HepG2 (cell line): ENCODE data around the gene SIVA1. TPM values are rescaled to one million over a fixed set of nuclear protein-coding genes. Genes with fewer than 3 reads are reported as not detected.

Experiments used
- ATAC-seq: fragments of 200-7000 bp; cut with Tn5 transposase; 3 replicates; pipeline ENCODE4 v1.9.1; 2020; ENCODE audit warnings: mild to moderate bottlenecking, moderate library complexity
- BruUV-seq: library from RNA; stranded (reverse); fragments of 400-500 nt; replicated peaks from 2 replicates; lab custom pipeline; 2021; lab: Mats Ljungman, UMichigan
- CTCF ChIA-PET: fragments of 300-600 bp; formaldehyde crosslinking; extraction: SDS; loops from one replicate; lab custom pipeline; 2021; ENCODE audit warnings: low total read pairs, inconsistent platforms, low intra/inter-chr PET ratio; lab: Yijun Ruan, JAX
- POLR2A ChIA-PET: fragments of 350-600 bp; sonication (Branson Sonifier 250); formaldehyde crosslinking; loops from one replicate; lab custom pipeline; 2020; ENCODE audit warnings: antibody characterized with exemption, inconsistent platforms; lab: Yijun Ruan, JAX
- DNase-seq: peaks from one replicate; pipeline ENCODE4 v3.0.0-alpha.2; 2015; ENCODE audit warnings: low spot score
- FAIRE-seq: peaks from 3 replicates; lab custom pipeline; 2011; peaks lifted over from hg19 to GRCh38; lab: Jason Lieb, UNC
- H2AFZ ChIP-seq: one replicate; pipeline ENCODE4 v1.6.1; 2011; ENCODE audit warnings: low read length, inconsistent platforms
- H3K27ac ChIP-seq: fragments of 300-600 bp; 3 replicates; pipeline ENCODE4 v1.8.0; 2011; ENCODE audit warnings: mixed run types, mild to moderate bottlenecking, mixed read lengths, low read length, inconsistent platforms; ENCODE audit not compliant: insufficient read depth; ENCODE audit errors: extremely low read length
- H3K27me3 ChIP-seq, 2 experiments: fragments of 200-600 bp in 1 of 2; 2 replicates in 1 of 2; 3 replicates in 1 of 2; pipeline versions ENCODE4 v1.6.0 to v1.8.0; 2011; ENCODE audit warnings: low read length in 2 of 2, mild to moderate bottlenecking in 2 of 2, moderate library complexity in 2 of 2, inconsistent platforms in 1 of 2; ENCODE audit not compliant: insufficient read depth in 2 of 2, control insufficient read depth in 1 of 2
- H3K36me3 ChIP-seq, 2 experiments: fragments of 200-600 bp in 1 of 2; replicated peaks in 1 of 2; 2 replicates in 1 of 2; 3 replicates in 1 of 2; pipeline versions ENCODE4 v1.5.1 to v1.8.0; 2011; ENCODE audit warnings: low read length in 2 of 2, inconsistent platforms in 1 of 2; ENCODE audit not compliant: insufficient read depth in 2 of 2, control insufficient read depth in 1 of 2
- H3K4me1 ChIP-seq: 2 replicates; pipeline ENCODE4 v1.5.1; 2012; ENCODE audit warnings: low read length, inconsistent platforms; ENCODE audit not compliant: insufficient read depth
- H3K4me2 ChIP-seq: 2 replicates; pipeline ENCODE4 v1.6.0; 2011; ENCODE audit warnings: low read depth, low read length, inconsistent platforms
- H3K4me3 ChIP-seq, 3 experiments: fragments of 200-600 bp in 1 of 3; sonication (generic), shearing (Covaris generic) in 1 of 3; replicated peaks in 1 of 3; 2 replicates each; pipeline ENCODE4 v1.5.1; 2011 to 2016; ENCODE audit warnings: low read length in 3 of 3, inconsistent platforms in 2 of 3, low read depth in 2 of 3, mild to moderate bottlenecking in 2 of 3, control low read depth in 1 of 3, mixed read lengths in 1 of 3; ENCODE audit not compliant: insufficient read depth in 1 of 3
- H3K79me2 ChIP-seq: one replicate; pipeline ENCODE4 v1.6.1; 2011; ENCODE audit warnings: low read length, inconsistent platforms; ENCODE audit not compliant: insufficient read depth
- H3K9ac ChIP-seq: 2 replicates; pipeline ENCODE4 v1.6.0; 2011; ENCODE audit warnings: mild to moderate bottlenecking, low read depth, low read length, inconsistent platforms; ENCODE audit not compliant: insufficient read depth
- H3K9me3 ChIP-seq: 2 replicates; pipeline ENCODE4 v1.5.1; 2012; ENCODE audit warnings: mild to moderate bottlenecking, low read length
- H4K20me1 ChIP-seq: 2 replicates; pipeline ENCODE4 v1.6.0; 2011; ENCODE audit warnings: inconsistent platforms, mild to moderate bottlenecking, low read length, moderate library complexity; ENCODE audit not compliant: insufficient read depth
- GFI1 ChIP-seq: sonication (generic); formaldehyde crosslinking; IDR thresholded peaks from 2 replicates; pipeline ENCODE4 v1.5.0; 2020; ENCODE audit warnings: missing genetic modification reagents, mild to moderate bottlenecking, borderline replicate concordance
- HOXD1 ChIP-seq: sonication (generic); formaldehyde crosslinking; IDR thresholded peaks from 2 replicates; pipeline ENCODE4 v1.5.0; 2020; ENCODE audit warnings: missing genetic modification reagents
- NCOA5 ChIP-seq: sonication (generic); formaldehyde crosslinking; IDR thresholded peaks from 2 replicates; pipeline ENCODE4 v1.4.0; 2020; ENCODE audit warnings: missing genetic modification reagents
- PPARG ChIP-seq: conservative IDR thresholded peaks from 2 replicates; pipeline ENCODE4 v1.6.1; 2016; ENCODE audit warnings: missing biosample characterization, missing genetic modification reagents
- SSRP1 ChIP-seq: IDR thresholded peaks from 2 replicates; pipeline ENCODE4 v1.6.1; 2016; ENCODE audit warnings: control low read depth
- TCF7 ChIP-seq: sonication (generic); IDR thresholded peaks from 2 replicates; pipeline ENCODE4 v1.6.1; 2016; ENCODE audit warnings: antibody characterized with exemption, low read depth
- TEAD3 ChIP-seq: optimal IDR thresholded peaks from 2 replicates; pipeline ENCODE3; 2016; ENCODE audit warnings: borderline replicate concordance
- ZNF234 ChIP-seq: sonication (generic); formaldehyde crosslinking; conservative IDR thresholded peaks from 2 replicates; pipeline ENCODE4 v1.5.1; 2020; ENCODE audit warnings: mild to moderate bottlenecking, missing genetic modification reagents
- ZNF251 ChIP-seq: sonication (generic); formaldehyde crosslinking; IDR thresholded peaks from 2 replicates; pipeline ENCODE4 v1.9.0; 2021; ENCODE audit warnings: mild to moderate bottlenecking, missing genetic modification reagents
- WGBS: methylation state at CpG from one replicate; pipeline ENCODE4 v1.1.6; 2017; ENCODE audit warnings: low lambda C conversion rate; 5-methylcytosine and 5-hydroxymethylcytosine counted together
- in situ Hi-C: cut with HindIII; loops from 2 replicates; pipeline ENCODE4 v1.10.0; 2017; ENCODE audit warnings: low pct_unique_long_range_greater_than_20kb; ENCODE audit not compliant: extremely low pct_ligation_motif_present
- intact Hi-C: fragments of 100-400 bp; cut with micrococcal nuclease; formaldehyde crosslinking; loops from one replicate; pipeline ENCODE4 v1.10.0; 2022; ENCODE audit not compliant: unreplicated experiment
- polyA plus RNA-seq, 8 experiments: library from polyadenylated mRNA; depleted of rRNA in 3 of 8; stranded (reverse) in 7 of 8; unstranded in 1 of 8; fragments of >200 nt; fragmentation: Illumina TruSeq in 4 of 8; extraction: Trizol in 4 of 8; gene quantifications; 2 replicates each; pipeline versions ENCODE4 v1.2.1 to v1.2.3, GENCODE V29; 2011 to 2016; ENCODE audit warnings: low read depth in 4 of 8, missing spikeins in 1 of 8, mixed read lengths in 1 of 8; ENCODE audit not compliant: insufficient read depth in 1 of 8
- total RNA-seq, 5 experiments: library from RNA; depleted of rRNA; stranded (reverse); fragments of >200 nt; fragmentation: Illumina TruSeq; extraction: Trizol; gene quantifications; 2 replicates each; pipeline ENCODE4 v1.2.3, GENCODE V29; 2016; ENCODE audit warnings: low read depth in 1 of 5
- TF ChIP-seq, protein P1 (sequence below): IDR thresholded peaks from 2 replicates; pipeline ENCODE4 v1.6.1; 2016
- TF ChIP-seq, protein P2 (sequence below): sonication (generic); formaldehyde crosslinking; IDR thresholded peaks from 2 replicates; pipeline ENCODE4 v1.5.0; 2020; ENCODE audit warnings: missing genetic modification reagents
- TF ChIP-seq, protein P3 (sequence below): sonication (generic); formaldehyde crosslinking; IDR thresholded peaks from 2 replicates; pipeline ENCODE4 v1.5.0; 2020; ENCODE audit warnings: mild to moderate bottlenecking, missing genetic modification reagents, borderline replicate concordance

The SIVA1 gene
- total and polyA plus RNA-seq, 2 of the 13 experiments (the other 11 are each of a cell fraction or from before 2014, with no cell fraction given), result 123 to 186 TPM

DNA sequence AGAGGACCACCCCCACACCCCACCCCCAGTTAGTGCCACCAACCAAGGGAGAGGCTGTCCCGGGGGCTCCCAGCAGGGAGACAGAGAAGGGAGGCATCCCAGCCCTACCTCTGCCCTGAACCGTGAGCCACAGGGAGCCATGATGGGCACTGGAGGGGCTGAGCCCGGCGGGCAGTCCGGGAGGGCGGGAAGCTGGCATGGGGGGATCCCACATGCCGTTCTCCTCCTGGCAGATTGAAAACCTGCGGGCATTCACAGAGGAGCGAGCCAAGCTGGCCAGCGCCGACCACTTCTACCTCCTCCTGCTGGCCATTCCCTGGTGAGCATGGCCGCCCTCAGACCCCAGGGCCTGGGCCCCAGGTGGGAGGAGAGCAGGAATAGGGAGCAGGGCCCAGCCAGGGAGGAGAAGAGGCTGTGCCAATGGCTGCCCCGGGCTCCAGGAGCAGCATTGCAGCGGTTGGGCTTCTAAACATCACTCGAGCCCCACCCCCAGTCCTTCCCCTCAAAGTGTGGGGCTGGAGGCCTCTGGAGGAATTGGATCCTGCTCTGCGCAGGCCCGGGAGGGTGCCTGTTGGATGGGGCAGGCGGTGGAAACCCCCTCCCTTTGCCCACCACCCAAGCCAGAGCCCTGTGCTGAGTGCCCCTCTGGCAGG lies 43.4 kb upstream of the SIVA1 start:
- DNase-seq (no peak), FAIRE-seq (no peak), ATAC-seq (no peak)
- H3K9me3 ChIP-seq, result no peaks in the 10 kb centered on the region
- H3K27ac ChIP-seq, result no peak overlapping the region
- BruUV-seq, result no TSS peak
- H3K4me3 ChIP-seq, result no peak overlapping the region
- H3K4me2 ChIP-seq, result no peak overlapping the region
- no peak overlapping the region for H3K9ac ChIP-seq
- H3K36me3 ChIP-seq, result peaks cover 15 to 33% of the 10 kb centered on the region in 2 experiments; a peak in 3 of 5 replicates
- intact Hi-C loops, result no loop called here
- no peaks in the 10 kb centered on the region for H4K20me1 ChIP-seq
- POLR2A ChIA-PET, result interaction anchor here (0.6 to 0.9 kb wide), 2 partner anchors 24 to 43 kb away, joined by 3 to 4 read pairs; no protein-coding TSS in a partner anchor
- CTCF ChIA-PET, result interaction anchor here (0.9 to 2.1 kb wide), 4 partner anchors 24 to 61 kb away, joined by 3 to 31 read pairs (median 4); no protein-coding TSS in a partner anchor
- WGBS, result 90% methylated on average over 7 of the region's 18 CpGs
- no peaks in the 10 kb centered on the region for H3K4me1 ChIP-seq
- H3K79me2 ChIP-seq, result no peaks in the 10 kb centered on the region
- H2AFZ ChIP-seq, result no peak overlapping the region
- in situ Hi-C loops, result loop anchor here (5.0 kb wide), 1 partner anchor 57 kb away; no protein-coding TSS in a partner anchor
- H3K27me3 ChIP-seq, result no peaks in the 10 kb centered on the region
- TF ChIP-seq, protein P1, sequence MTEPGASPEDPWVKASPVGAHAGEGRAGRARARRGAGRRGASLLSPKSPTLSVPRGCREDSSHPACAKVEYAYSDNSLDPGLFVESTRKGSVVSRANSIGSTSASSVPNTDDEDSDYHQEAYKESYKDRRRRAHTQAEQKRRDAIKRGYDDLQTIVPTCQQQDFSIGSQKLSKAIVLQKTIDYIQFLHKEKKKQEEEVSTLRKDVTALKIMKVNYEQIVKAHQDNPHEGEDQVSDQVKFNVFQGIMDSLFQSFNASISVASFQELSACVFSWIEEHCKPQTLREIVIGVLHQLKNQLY (CRISPR knock-in tag), result no peak
- TF ChIP-seq GFI1 (CRISPR knock-in tag), result no peak
- TF ChIP-seq TCF7, result no peak
- no peak for TF ChIP-seq HOXD1 (CRISPR knock-in tag)
- TF ChIP-seq SSRP1, result no peak
- TF ChIP-seq TEAD3 (CRISPR knock-in tag), result no peak
- TF ChIP-seq, protein P2, sequence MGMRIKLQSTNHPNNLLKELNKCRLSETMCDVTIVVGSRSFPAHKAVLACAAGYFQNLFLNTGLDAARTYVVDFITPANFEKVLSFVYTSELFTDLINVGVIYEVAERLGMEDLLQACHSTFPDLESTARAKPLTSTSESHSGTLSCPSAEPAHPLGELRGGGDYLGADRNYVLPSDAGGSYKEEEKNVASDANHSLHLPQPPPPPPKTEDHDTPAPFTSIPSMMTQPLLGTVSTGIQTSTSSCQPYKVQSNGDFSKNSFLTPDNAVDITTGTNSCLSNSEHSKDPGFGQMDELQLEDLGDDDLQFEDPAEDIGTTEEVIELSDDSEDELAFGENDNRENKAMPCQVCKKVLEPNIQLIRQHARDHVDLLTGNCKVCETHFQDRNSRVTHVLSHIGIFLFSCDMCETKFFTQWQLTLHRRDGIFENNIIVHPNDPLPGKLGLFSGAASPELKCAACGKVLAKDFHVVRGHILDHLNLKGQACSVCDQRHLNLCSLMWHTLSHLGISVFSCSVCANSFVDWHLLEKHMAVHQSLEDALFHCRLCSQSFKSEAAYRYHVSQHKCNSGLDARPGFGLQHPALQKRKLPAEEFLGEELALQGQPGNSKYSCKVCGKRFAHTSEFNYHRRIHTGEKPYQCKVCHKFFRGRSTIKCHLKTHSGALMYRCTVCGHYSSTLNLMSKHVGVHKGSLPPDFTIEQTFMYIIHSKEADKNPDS (CRISPR knock-in tag), result no peak
- no peak for TF ChIP-seq ZNF251
- TF ChIP-seq, protein P3, sequence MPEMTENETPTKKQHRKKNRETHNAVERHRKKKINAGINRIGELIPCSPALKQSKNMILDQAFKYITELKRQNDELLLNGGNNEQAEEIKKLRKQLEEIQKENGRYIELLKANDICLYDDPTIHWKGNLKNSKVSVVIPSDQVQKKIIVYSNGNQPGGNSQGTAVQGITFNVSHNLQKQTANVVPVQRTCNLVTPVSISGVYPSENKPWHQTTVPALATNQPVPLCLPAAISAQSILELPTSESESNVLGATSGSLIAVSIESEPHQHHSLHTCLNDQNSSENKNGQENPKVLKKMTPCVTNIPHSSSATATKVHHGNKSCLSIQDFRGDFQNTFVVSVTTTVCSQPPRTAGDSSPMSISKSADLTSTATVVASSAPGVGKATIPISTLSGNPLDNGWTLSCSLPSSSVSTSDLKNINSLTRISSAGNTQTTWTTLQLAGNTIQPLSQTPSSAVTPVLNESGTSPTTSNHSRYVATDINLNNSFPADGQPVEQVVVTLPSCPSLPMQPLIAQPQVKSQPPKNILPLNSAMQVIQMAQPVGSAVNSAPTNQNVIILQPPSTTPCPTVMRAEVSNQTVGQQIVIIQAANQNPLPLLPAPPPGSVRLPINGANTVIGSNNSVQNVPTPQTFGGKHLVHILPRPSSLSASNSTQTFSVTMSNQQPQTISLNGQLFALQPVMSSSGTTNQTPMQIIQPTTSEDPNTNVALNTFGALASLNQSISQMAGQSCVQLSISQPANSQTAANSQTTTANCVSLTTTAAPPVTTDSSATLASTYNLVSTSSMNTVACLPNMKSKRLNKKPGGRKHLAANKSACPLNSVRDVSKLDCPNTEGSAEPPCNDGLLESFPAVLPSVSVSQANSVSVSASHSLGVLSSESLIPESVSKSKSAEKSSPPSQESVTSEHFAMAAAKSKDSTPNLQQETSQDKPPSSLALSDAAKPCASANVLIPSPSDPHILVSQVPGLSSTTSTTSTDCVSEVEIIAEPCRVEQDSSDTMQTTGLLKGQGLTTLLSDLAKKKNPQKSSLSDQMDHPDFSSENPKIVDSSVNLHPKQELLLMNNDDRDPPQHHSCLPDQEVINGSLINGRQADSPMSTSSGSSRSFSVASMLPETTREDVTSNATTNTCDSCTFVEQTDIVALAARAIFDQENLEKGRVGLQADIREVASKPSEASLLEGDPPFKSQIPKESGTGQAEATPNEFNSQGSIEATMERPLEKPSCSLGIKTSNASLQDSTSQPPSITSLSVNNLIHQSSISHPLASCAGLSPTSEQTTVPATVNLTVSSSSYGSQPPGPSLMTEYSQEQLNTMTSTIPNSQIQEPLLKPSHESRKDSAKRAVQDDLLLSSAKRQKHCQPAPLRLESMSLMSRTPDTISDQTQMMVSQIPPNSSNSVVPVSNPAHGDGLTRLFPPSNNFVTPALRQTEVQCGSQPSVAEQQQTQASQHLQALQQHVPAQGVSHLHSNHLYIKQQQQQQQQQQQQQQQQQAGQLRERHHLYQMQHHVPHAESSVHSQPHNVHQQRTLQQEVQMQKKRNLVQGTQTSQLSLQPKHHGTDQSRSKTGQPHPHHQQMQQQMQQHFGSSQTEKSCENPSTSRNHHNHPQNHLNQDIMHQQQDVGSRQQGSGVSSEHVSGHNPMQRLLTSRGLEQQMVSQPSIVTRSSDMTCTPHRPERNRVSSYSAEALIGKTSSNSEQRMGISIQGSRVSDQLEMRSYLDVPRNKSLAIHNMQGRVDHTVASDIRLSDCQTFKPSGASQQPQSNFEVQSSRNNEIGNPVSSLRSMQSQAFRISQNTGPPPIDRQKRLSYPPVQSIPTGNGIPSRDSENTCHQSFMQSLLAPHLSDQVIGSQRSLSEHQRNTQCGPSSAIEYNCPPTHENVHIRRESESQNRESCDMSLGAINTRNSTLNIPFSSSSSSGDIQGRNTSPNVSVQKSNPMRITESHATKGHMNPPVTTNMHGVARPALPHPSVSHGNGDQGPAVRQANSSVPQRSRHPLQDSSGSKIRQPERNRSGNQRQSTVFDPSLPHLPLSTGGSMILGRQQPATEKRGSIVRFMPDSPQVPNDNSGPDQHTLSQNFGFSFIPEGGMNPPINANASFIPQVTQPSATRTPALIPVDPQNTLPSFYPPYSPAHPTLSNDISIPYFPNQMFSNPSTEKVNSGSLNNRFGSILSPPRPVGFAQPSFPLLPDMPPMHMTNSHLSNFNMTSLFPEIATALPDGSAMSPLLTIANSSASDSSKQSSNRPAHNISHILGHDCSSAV (CRISPR knock-in tag), result no peak
- no peak for TF ChIP-seq PPARG (CRISPR knock-in tag)
- TF ChIP-seq ZNF234, result no peak
- no peak for TF ChIP-seq NCOA5 (CRISPR knock-in tag)
